Activated CD8-positive, alpha-beta memory T cell treated with anti-CD3 and anti-CD28 coated beads, Interleukin-2, amount 10 ng/mL, durations not matched to agents 7 days and 5 days (primary cell): Measurements from ENCODE around the gene PRDM16. TPM values are rescaled to one million over a fixed set of nuclear protein-coding genes. Genes with fewer than 3 reads are reported as not detected.
"Not testable (repeated sequence)": the region's sequence is repeated elsewhere in the genome, so short reads cannot be mapped to it uniquely, and the experiment has no call there.

ENCODE experiments used
- ATAC-seq: fragments of 150-1000 bp; cut with Tn5 transposase; one replicate; pipeline ENCODE4 v1.10.0; 2021; ENCODE audit warnings: moderate library complexity
- CTCF ChIA-PET: fragments of 350-600 bp; sonication (Branson Sonifier 250); formaldehyde crosslinking; loops from one replicate; lab custom pipeline; 2021; ENCODE audit warnings: antibody characterized with exemption; lab: Charles Lee
- DNase-seq: peaks from one replicate; pipeline ENCODE4 v3.0.0-alpha.2; 2020
- H3K27ac Mint-ChIP-seq: one replicate; pipeline ENCODE4 v1.8.0; 2021; ENCODE audit warnings: mild to moderate bottlenecking, mixed read lengths
- H3K27me3 Mint-ChIP-seq: one replicate; pipeline ENCODE4 v1.8.0; 2021; ENCODE audit warnings: mixed read lengths
- H3K36me3 Mint-ChIP-seq: one replicate; pipeline ENCODE4 v1.8.0; 2021; ENCODE audit warnings: mild to moderate bottlenecking, mixed read lengths
- H3K4me1 Mint-ChIP-seq: one replicate; pipeline ENCODE4 v1.8.0; 2021; ENCODE audit warnings: mixed read lengths
- H3K4me3 Mint-ChIP-seq: one replicate; pipeline ENCODE4 v1.8.0; 2021; ENCODE audit warnings: mild to moderate bottlenecking, moderate library complexity, mixed read lengths
- H3K9me3 Mint-ChIP-seq: one replicate; pipeline ENCODE4 v1.8.0; 2022; ENCODE audit warnings: low read depth, mixed read lengths
- total RNA-seq, 2 experiments: library from RNA; stranded (reverse); gene quantifications; one replicate each; pipeline ENCODE4 v1.2.3, GENCODE V29; 2021

PRDM16 gene
- total RNA-seq, 2 experiments from 2014 or later: not detected

- Mint-ChIP-seq H3K36me3 (no peaks in the 10 kb centered on the region), H3K4me1 (no peaks in the 10 kb centered on the region), H3K9me3 (no peaks in the 10 kb centered on the region), H3K27ac (no peak overlapping the region), H3K4me3 (no peak overlapping the region), H3K27me3 (no peaks in the 10 kb centered on the region)
- CTCF ChIA-PET: no interaction called here
- DNase-seq (no peak), ATAC-seq (no peak)
These were observed 215.7 kb downstream of the PRDM16 start for GRCh38 chr1:3284691-3285090.

GRCh38 chr1:3285106-3285740, 216.2 kb downstream of the PRDM16 start:
- H3K27me3 Mint-ChIP-seq: no peaks in the 10 kb centered on the region
- H3K36me3 Mint-ChIP-seq: no peaks in the 10 kb centered on the region
- H3K9me3 Mint-ChIP-seq: no peaks in the 10 kb centered on the region

GRCh38 chr1:3287095-3287494, 218.1 kb downstream of the PRDM16 start:
- CTCF ChIA-PET, H3K9me3 Mint-ChIP-seq, H3K4me1 Mint-ChIP-seq, H3K36me3 Mint-ChIP-seq, H3K4me3 Mint-ChIP-seq, H3K27ac Mint-ChIP-seq, ATAC-seq, H3K27me3 Mint-ChIP-seq, DNase-seq: not testable (repeated sequence)

More at GRCh38 chr1:3285106-3285740, 216.2 kb downstream of the PRDM16 start:
- Mint-ChIP-seq H3K4me1 (no peaks in the 10 kb centered on the region), H3K27ac (no peak overlapping the region), H3K4me3 (no peak overlapping the region)
- CTCF ChIA-PET: no interaction called here
- ATAC-seq (no peak), DNase-seq (no peak)

GRCh38 chr1:3287656-3288160, 218.7 kb downstream of the PRDM16 start:
- CTCF ChIA-PET: no interaction called here
- H3K4me3 Mint-ChIP-seq: no peak overlapping the region
- no peaks in the 10 kb centered on the region for H3K36me3 Mint-ChIP-seq
- H3K9me3 Mint-ChIP-seq: no peaks in the 10 kb centered on the region
- DNase-seq (no peak), ATAC-seq (no peak)
- H3K27ac Mint-ChIP-seq: no peak overlapping the region
- H3K27me3 Mint-ChIP-seq: no peaks in the 10 kb centered on the region
- H3K4me1 Mint-ChIP-seq: no peaks in the 10 kb centered on the region

- CTCF ChIA-PET: no interaction called here
- Mint-ChIP-seq H3K27ac (no peak overlapping the region), H3K4me3 (no peak overlapping the region)
These were observed 220.5 kb downstream of the PRDM16 start for GRCh38 chr1:3289502-3289901.

GRCh38 chr1:3290438-3290837, 221.4 kb downstream of the PRDM16 start:
- H3K27ac Mint-ChIP-seq: no peak overlapping the region
- H3K36me3 Mint-ChIP-seq: no peaks in the 10 kb centered on the region
- no peak for ATAC-seq
- no peak overlapping the region for H3K4me3 Mint-ChIP-seq
- no peaks in the 10 kb centered on the region for H3K4me1 Mint-ChIP-seq
- no peak for DNase-seq
- H3K9me3 Mint-ChIP-seq: no peaks in the 10 kb centered on the region
- CTCF ChIA-PET: no interaction called here
- H3K27me3 Mint-ChIP-seq: no peaks in the 10 kb centered on the region

More at GRCh38 chr1:3289502-3289901, 220.5 kb downstream of the PRDM16 start:
- DNase-seq (no peak), ATAC-seq (no peak)
- Mint-ChIP-seq H3K27me3 (no peaks in the 10 kb centered on the region), H3K9me3 (no peaks in the 10 kb centered on the region), H3K4me1 (no peaks in the 10 kb centered on the region), H3K36me3 (no peaks in the 10 kb centered on the region)

- Mint-ChIP-seq H3K9me3 (no peaks in the 10 kb centered on the region), H3K27me3 (no peaks in the 10 kb centered on the region), H3K4me1 (no peaks in the 10 kb centered on the region), H3K27ac (no peak overlapping the region), H3K36me3 (no peaks in the 10 kb centered on the region), H3K4me3 (no peak overlapping the region)
- DNase-seq: no peak
- no peak for ATAC-seq
- CTCF ChIA-PET: no interaction called here
These were observed 221.9 kb downstream of the PRDM16 start for GRCh38 chr1:3290915-3291314.

GRCh38 chr1:3292051-3292722, 223.2 kb downstream of the PRDM16 start:
- H3K9me3 Mint-ChIP-seq: no peaks in the 10 kb centered on the region
- no peak overlapping the region for H3K4me3 Mint-ChIP-seq
- no peak for DNase-seq
- no peak overlapping the region for H3K27ac Mint-ChIP-seq
- H3K27me3 Mint-ChIP-seq: no peaks in the 10 kb centered on the region
- H3K36me3 Mint-ChIP-seq: no peaks in the 10 kb centered on the region
- no peak for ATAC-seq
- H3K4me1 Mint-ChIP-seq: no peaks in the 10 kb centered on the region
- CTCF ChIA-PET: no interaction called here

GRCh38 chr1:3292868-3293562, 224.0 kb downstream of the PRDM16 start:
- Mint-ChIP-seq H3K36me3 (no peaks in the 10 kb centered on the region), H3K27ac (no peak overlapping the region), H3K9me3 (no peaks in the 10 kb centered on the region), H3K4me3 (no peak overlapping the region), H3K27me3 (no peaks in the 10 kb centered on the region), H3K4me1 (no peaks in the 10 kb centered on the region)
- DNase-seq (no peak), ATAC-seq (no peak)
- CTCF ChIA-PET: no interaction called here

- ATAC-seq: no peak
- Mint-ChIP-seq H3K27ac (no peak overlapping the region), H3K4me1 (no peaks in the 10 kb centered on the region), H3K36me3 (no peaks in the 10 kb centered on the region), H3K9me3 (no peaks in the 10 kb centered on the region), H3K4me3 (no peak overlapping the region), H3K27me3 (no peaks in the 10 kb centered on the region)
- DNase-seq: no peak
- CTCF ChIA-PET: no interaction called here
These were observed 224.6 kb downstream of the PRDM16 start for GRCh38 chr1:3293563-3294080.

GRCh38 chr1:3294450-3294849, 225.4 kb downstream of the PRDM16 start:
- CTCF ChIA-PET: no interaction called here
- ATAC-seq: no peak
- Mint-ChIP-seq H3K4me1 (no peaks in the 10 kb centered on the region), H3K9me3 (no peaks in the 10 kb centered on the region), H3K27ac (no peak overlapping the region), H3K36me3 (no peaks in the 10 kb centered on the region), H3K4me3 (no peak overlapping the region), H3K27me3 (no peaks in the 10 kb centered on the region)
- DNase-seq: no peak

GRCh38 chr1:3295846-3296245, 226.8 kb downstream of the PRDM16 start:
- H3K27me3 Mint-ChIP-seq: no peaks in the 10 kb centered on the region
- no peaks in the 10 kb centered on the region for H3K36me3 Mint-ChIP-seq
- no peak overlapping the region for H3K4me3 Mint-ChIP-seq
- H3K9me3 Mint-ChIP-seq: no peaks in the 10 kb centered on the region
- no peaks in the 10 kb centered on the region for H3K4me1 Mint-ChIP-seq
- no peak for DNase-seq
- H3K27ac Mint-ChIP-seq: no peak overlapping the region
- CTCF ChIA-PET: no interaction called here
- no peak for ATAC-seq

GRCh38 chr1:3296326-3296725, 227.3 kb downstream of the PRDM16 start:
- no peak overlapping the region for H3K27ac Mint-ChIP-seq
- no peaks in the 10 kb centered on the region for H3K4me1 Mint-ChIP-seq
- H3K27me3 Mint-ChIP-seq: no peaks in the 10 kb centered on the region
- H3K4me3 Mint-ChIP-seq: no peak overlapping the region
- ATAC-seq (no peak), DNase-seq (no peak)
- no peaks in the 10 kb centered on the region for H3K9me3 Mint-ChIP-seq
- H3K36me3 Mint-ChIP-seq: no peaks in the 10 kb centered on the region
- CTCF ChIA-PET: no interaction called here
